Tibial nerve (tissue), 4 donors: ENCODE data around the gene PDIA5.

Source experiments
- EP300 ChIP-seq, 2 donors: sonication (generic); formaldehyde crosslinking; IDR thresholded peaks; one replicate each; pipeline ENCODE4 v1.6.1; 2017; ENCODE audit warnings: antibody characterized with exemption in 2 of 2, mild to moderate bottlenecking in 1 of 2
- POLR2A ChIP-seq, 2 donors: fragments of 450-650 bp; IDR thresholded peaks; one replicate each; pipeline ENCODE4 v1.6.1; 2017; ENCODE audit warnings: antibody characterized with exemption in 2 of 2, mild to moderate bottlenecking in 2 of 2, moderate library complexity in 2 of 2
- TF ChIP-seq, protein P1 (sequence below), 5 experiments: fragments of 200-600 bp in 3 of 5; fragments of 450-650 bp in 2 of 5; sonication (generic) in 3 of 5; IDR thresholded peaks; one replicate each; pipeline ENCODE4 v1.5.1; 2016 to 2019; ENCODE audit warnings: antibody characterized with exemption in 5 of 5, mild to moderate bottlenecking in 3 of 5, moderate library complexity in 2 of 5

DNA sequence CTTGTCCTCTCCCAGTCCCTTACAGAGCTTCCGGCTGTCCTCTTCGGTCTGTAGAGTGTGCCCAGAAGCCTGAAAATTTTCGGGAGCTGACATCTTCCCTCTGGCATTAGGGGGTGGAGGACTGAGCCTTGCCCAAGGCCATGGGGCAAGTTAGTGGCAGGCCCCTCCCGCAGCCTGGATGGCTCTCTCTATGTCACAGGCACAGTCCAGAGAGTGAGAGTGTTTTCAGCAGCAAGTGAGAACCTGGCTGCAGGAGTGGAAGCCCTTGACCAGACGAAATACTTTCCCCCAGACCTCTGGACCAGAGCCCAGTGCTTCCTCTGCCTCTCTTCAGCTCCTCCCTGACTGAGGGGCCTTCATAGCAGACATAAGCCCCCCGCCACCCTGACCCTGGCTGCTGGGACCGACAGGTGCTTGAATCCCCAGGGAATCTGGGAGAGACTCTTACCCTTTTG is 84.5 kb downstream of the PDIA5 start:
- TF ChIP-seq, protein P1, sequence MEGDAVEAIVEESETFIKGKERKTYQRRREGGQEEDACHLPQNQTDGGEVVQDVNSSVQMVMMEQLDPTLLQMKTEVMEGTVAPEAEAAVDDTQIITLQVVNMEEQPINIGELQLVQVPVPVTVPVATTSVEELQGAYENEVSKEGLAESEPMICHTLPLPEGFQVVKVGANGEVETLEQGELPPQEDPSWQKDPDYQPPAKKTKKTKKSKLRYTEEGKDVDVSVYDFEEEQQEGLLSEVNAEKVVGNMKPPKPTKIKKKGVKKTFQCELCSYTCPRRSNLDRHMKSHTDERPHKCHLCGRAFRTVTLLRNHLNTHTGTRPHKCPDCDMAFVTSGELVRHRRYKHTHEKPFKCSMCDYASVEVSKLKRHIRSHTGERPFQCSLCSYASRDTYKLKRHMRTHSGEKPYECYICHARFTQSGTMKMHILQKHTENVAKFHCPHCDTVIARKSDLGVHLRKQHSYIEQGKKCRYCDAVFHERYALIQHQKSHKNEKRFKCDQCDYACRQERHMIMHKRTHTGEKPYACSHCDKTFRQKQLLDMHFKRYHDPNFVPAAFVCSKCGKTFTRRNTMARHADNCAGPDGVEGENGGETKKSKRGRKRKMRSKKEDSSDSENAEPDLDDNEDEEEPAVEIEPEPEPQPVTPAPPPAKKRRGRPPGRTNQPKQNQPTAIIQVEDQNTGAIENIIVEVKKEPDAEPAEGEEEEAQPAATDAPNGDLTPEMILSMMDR (IDR thresholded peaks at IDR 0.05) = no peak
- TF ChIP-seq POLR2A (IDR thresholded peaks at IDR 0.05) (no peak), EP300 (IDR thresholded peaks at IDR 0.05) (no peak)
